Astrocyte (in vitro differentiated cells and primary cell): ENCODE data around the gene PTPRO. TPM values are rescaled to one million over a fixed set of nuclear protein-coding genes. Genes with fewer than 3 reads are reported as not detected.

Source experiments
- DNase-seq: peaks from one replicate; pipeline ENCODE4 v3.0.0-alpha.2; 2010; ENCODE audit warnings: low read depth
- FAIRE-seq: peaks from 2 replicates; lab custom pipeline; 2011; peaks lifted over from hg19 to GRCh38; lab: Jason Lieb, UNC
- H2AFZ ChIP-seq: 2 replicates; pipeline ENCODE4 v1.6.0; 2012; ENCODE audit warnings: low read depth, low read length, inconsistent platforms
- H3K27ac ChIP-seq: 2 replicates; pipeline ENCODE4 v1.5.1; 2011; ENCODE audit warnings: low read depth, low read length, inconsistent platforms
- H3K27me3 ChIP-seq: 2 replicates; pipeline ENCODE4 v1.6.0; 2011; ENCODE audit warnings: low read length, inconsistent platforms; ENCODE audit not compliant: insufficient read depth
- H3K36me3 ChIP-seq: 2 replicates; pipeline ENCODE4 v1.5.1; 2011; ENCODE audit warnings: low read length, inconsistent platforms; ENCODE audit not compliant: insufficient read depth
- H3K4me1 ChIP-seq: 2 replicates; pipeline ENCODE4 v1.5.1; 2011; ENCODE audit warnings: low read length, inconsistent platforms; ENCODE audit not compliant: insufficient read depth
- H3K4me2 ChIP-seq: 2 replicates; pipeline ENCODE4 v1.6.0; 2012; ENCODE audit warnings: low read length, inconsistent platforms
- H3K4me3 ChIP-seq: 2 replicates; pipeline ENCODE4 v1.5.1; 2011; ENCODE audit warnings: low read depth, mild to moderate bottlenecking, low read length, inconsistent platforms; ENCODE audit not compliant: insufficient read depth
- H3K79me2 ChIP-seq: 2 replicates; pipeline ENCODE4 v1.6.0; 2012; ENCODE audit warnings: mild to moderate bottlenecking, low read length, inconsistent platforms; ENCODE audit not compliant: insufficient read depth
- H3K9ac ChIP-seq: 2 replicates; pipeline ENCODE4 v1.6.0; 2012; ENCODE audit warnings: mild to moderate bottlenecking, low read length, inconsistent platforms
- H3K9me3 ChIP-seq: 2 replicates; pipeline ENCODE4 v1.5.1; 2012; ENCODE audit warnings: low read depth, mild to moderate bottlenecking, low read length, inconsistent platforms; ENCODE audit not compliant: insufficient read depth
- H4K20me1 ChIP-seq: 2 replicates; pipeline ENCODE4 v1.6.0; 2012; ENCODE audit warnings: low read length, inconsistent platforms; ENCODE audit not compliant: insufficient read depth
- H3K27ac Mint-ChIP-seq: one replicate; pipeline ENCODE4 v1.8.0; 2021; ENCODE audit warnings: mild to moderate bottlenecking, mixed read lengths; ENCODE audit not compliant: unreplicated experiment
- H3K27me3 Mint-ChIP-seq: one replicate; pipeline ENCODE4 v1.8.0; 2021; ENCODE audit warnings: low read depth, mixed read lengths; ENCODE audit not compliant: unreplicated experiment
- H3K36me3 Mint-ChIP-seq: one replicate; pipeline ENCODE4 v1.8.0; 2021; ENCODE audit warnings: low read depth, mixed read lengths; ENCODE audit not compliant: unreplicated experiment
- H3K4me1 Mint-ChIP-seq: one replicate; pipeline ENCODE4 v1.8.0; 2021; ENCODE audit warnings: low read depth, mixed read lengths; ENCODE audit not compliant: unreplicated experiment
- H3K4me3 Mint-ChIP-seq: one replicate; pipeline ENCODE4 v1.8.0; 2021; ENCODE audit warnings: mild to moderate bottlenecking, moderate library complexity, mixed read lengths; ENCODE audit not compliant: unreplicated experiment
- H3K9me3 Mint-ChIP-seq: one replicate; pipeline ENCODE4 v1.8.0; 2021; ENCODE audit warnings: mild to moderate bottlenecking, mixed read lengths; ENCODE audit not compliant: unreplicated experiment
- EZH2 ChIP-seq: IDR thresholded peaks from 2 replicates; pipeline ENCODE4 v1.6.1; 2012; ENCODE audit warnings: mild to moderate bottlenecking, low read length, inconsistent platforms; ENCODE audit not compliant: insufficient read depth
- total RNA-seq: library from RNA; stranded (reverse); gene quantifications from 2 replicates; pipeline ENCODE4 v1.2.1, GENCODE V29; 2021
- TF ChIP-seq, protein P1 (sequence below): IDR thresholded peaks from 2 replicates; pipeline ENCODE4 v1.5.1; 2011; ENCODE audit warnings: low read depth, mild to moderate bottlenecking, inconsistent platforms, low read length, moderate library complexity; ENCODE audit not compliant: insufficient read depth

PTPRO gene
- total RNA-seq, 1 donor from 2014 or later: 0.39 TPM

DNA sequence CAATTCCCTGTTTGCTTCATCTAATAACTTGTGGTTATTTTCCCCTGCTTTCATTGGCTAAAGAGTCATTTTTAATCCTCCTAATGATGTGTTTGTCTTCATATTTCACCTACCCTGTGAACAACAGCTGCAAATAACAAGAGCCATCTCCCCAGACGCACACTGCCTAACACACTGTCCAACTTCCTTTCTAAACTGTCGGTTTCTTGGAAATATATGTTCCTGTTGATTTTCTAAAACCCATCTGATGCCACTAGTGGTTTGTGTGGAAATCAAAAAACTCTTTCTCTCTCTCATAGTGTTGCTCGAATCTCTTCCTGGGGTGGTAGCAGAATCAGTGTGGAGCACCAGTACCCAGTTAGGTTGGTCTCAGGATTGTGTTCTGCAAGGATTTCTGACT lies 240.0 kb downstream of the PTPRO start:
- Histone ChIP-seq H3K27ac (no peak overlapping the region), H3K36me3 (no peaks in the 10 kb centered on the region), H3K4me3 (no peak overlapping the region), H3K79me2 (no peaks in the 10 kb centered on the region), H4K20me1 (no peaks in the 10 kb centered on the region), H3K9me3 (no peaks in the 10 kb centered on the region), H3K4me2 (no peak overlapping the region), H3K4me1 (no peaks in the 10 kb centered on the region), H3K9ac (no peak overlapping the region), H3K27me3 (no peaks in the 10 kb centered on the region), H2AFZ (no peak overlapping the region)
- Mint-ChIP-seq H3K27ac (no peak overlapping the region), H3K9me3 (no peaks in the 10 kb centered on the region), H3K4me1 (peaks cover 4% of the 10 kb centered on the region), H3K27me3 (peaks cover under 1% of the 10 kb centered on the region), H3K36me3 (no peaks in the 10 kb centered on the region), H3K4me3 (no peak overlapping the region)
- DNase-seq (no peak), FAIRE-seq (no peak)
- TF ChIP-seq EZH2: no peak
- TF ChIP-seq, protein P1, sequence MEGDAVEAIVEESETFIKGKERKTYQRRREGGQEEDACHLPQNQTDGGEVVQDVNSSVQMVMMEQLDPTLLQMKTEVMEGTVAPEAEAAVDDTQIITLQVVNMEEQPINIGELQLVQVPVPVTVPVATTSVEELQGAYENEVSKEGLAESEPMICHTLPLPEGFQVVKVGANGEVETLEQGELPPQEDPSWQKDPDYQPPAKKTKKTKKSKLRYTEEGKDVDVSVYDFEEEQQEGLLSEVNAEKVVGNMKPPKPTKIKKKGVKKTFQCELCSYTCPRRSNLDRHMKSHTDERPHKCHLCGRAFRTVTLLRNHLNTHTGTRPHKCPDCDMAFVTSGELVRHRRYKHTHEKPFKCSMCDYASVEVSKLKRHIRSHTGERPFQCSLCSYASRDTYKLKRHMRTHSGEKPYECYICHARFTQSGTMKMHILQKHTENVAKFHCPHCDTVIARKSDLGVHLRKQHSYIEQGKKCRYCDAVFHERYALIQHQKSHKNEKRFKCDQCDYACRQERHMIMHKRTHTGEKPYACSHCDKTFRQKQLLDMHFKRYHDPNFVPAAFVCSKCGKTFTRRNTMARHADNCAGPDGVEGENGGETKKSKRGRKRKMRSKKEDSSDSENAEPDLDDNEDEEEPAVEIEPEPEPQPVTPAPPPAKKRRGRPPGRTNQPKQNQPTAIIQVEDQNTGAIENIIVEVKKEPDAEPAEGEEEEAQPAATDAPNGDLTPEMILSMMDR: no peak

DNA sequence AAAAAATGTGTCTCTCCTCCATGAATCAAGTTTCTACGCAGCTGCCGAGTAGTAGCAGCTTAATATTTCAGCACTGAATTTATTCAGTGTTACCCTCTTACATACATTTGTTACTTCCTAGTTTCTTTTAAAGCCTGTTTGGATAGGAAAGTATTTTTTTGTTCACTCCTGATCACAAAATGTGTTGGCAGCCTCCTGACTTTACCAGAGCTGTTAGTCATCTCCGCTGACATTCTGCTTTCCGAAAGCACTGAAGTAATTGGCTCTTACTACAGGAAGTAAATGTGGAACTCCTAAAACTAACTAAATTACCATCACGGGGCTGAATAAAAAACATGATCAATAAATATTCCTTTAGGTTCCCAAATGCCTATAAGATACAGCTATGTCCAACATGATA lies 241.4 kb downstream of the PTPRO start:
- H3K4me2 ChIP-seq: peak overlapping the region; percentile 49
- DNase-seq (peak; percentile 54), FAIRE-seq (no peak)
- H2AFZ ChIP-seq: no peak overlapping the region
- H3K9ac ChIP-seq: no peak overlapping the region
- Mint-ChIP-seq H3K4me1 (peaks cover 4% of the 10 kb centered on the region), H3K9me3 (no peaks in the 10 kb centered on the region), H3K27me3 (peaks cover 2% of the 10 kb centered on the region), H3K36me3 (no peaks in the 10 kb centered on the region), H3K4me3 (no peak overlapping the region), H3K27ac (no peak overlapping the region)
- H3K36me3 ChIP-seq: no peaks in the 10 kb centered on the region
- H3K79me2 ChIP-seq: no peaks in the 10 kb centered on the region
- H4K20me1 ChIP-seq: no peaks in the 10 kb centered on the region
- TF ChIP-seq, protein P1: no peak
- no peak for TF ChIP-seq EZH2
- no peaks in the 10 kb centered on the region for H3K4me1 ChIP-seq
- no peaks in the 10 kb centered on the region for H3K9me3 ChIP-seq
- H3K4me3 ChIP-seq: no peak overlapping the region
- no peaks in the 10 kb centered on the region for H3K27me3 ChIP-seq
- no peak overlapping the region for H3K27ac ChIP-seq

DNA sequence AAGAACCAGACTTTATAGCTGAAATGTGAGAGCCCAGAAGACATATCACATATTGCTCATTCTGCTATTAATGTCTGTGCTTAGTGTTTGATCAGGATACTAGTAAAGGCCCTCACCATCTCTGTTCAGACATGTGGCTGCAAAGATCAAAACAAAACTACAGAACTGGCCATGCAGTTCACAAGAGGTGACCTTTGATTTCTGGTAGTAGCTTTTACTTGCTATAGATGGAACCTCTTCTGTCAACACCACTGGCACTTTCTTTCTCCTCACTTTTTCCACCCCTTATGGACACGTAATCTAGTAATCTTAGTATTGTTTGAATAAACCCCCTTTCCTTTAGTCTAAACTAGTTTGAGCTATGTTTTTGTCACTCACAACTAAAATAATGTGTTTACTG lies 252.0 kb downstream of the PTPRO start:
- Histone ChIP-seq H2AFZ (no peak overlapping the region), H3K9ac (no peak overlapping the region), H3K4me1 (no peaks in the 10 kb centered on the region), H3K27me3 (no peaks in the 10 kb centered on the region), H3K36me3 (no peaks in the 10 kb centered on the region), H4K20me1 (no peaks in the 10 kb centered on the region), H3K4me2 (no peak overlapping the region), H3K4me3 (no peak overlapping the region), H3K27ac (no peak overlapping the region), H3K9me3 (no peaks in the 10 kb centered on the region), H3K79me2 (no peaks in the 10 kb centered on the region)
- H3K27ac Mint-ChIP-seq: no peak overlapping the region
- H3K4me1 Mint-ChIP-seq: no peaks in the 10 kb centered on the region
- no peak for DNase-seq
- peaks cover 2% of the 10 kb centered on the region for H3K9me3 Mint-ChIP-seq
- H3K4me3 Mint-ChIP-seq: no peak overlapping the region
- H3K27me3 Mint-ChIP-seq: no peaks in the 10 kb centered on the region
- H3K36me3 Mint-ChIP-seq: no peaks in the 10 kb centered on the region
- FAIRE-seq: no peak
- TF ChIP-seq, protein P1: no peak
- TF ChIP-seq EZH2: no peak
